ENCODE measurements around the gene PREP. TPM values are rescaled to one million over a fixed set of nuclear protein-coding genes. Genes with fewer than 3 reads are reported as not detected.

Gene PREP
- total and polyA plus RNA-seq, 12 donors: 11.7 to 37.1 (median 17.7) TPM

DNA sequence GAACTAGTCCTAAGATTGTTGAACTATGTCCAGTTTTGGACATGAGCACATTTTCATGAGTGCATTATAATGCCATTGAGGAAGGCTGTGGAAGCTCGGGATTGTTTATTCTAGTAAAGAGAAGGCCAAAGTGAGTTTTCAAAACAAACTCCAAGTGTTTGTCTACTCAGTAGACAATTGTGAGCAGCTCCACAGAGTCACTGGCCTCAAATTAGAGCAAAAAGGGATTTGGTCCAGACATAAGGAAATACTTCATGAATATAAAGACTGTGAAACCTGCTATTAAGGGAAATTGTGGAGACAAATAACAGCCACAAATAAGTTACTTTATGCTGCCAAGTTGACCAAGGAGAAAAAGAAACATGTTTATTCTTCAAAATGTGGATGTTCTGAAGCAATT, 42.6 kb upstream of the PREP start:
- Histone ChIP-seq H3K36me3 (replicated peaks in 1 of 2) (no peaks in the 10 kb centered on the region), H3K4me1 (replicated peaks in 1 of 2) (no peaks in the 10 kb centered on the region), H3K9me3 (replicated peaks in 1 of 3) (no peaks in the 10 kb centered on the region), H3K4me3 (no peak overlapping the region), H3K27ac (no peak overlapping the region), H3K27me3 (no peaks in the 10 kb centered on the region)
- no peak for TF ChIP-seq POLR2A (IDR thresholded peaks at IDR 0.05)
- TF ChIP-seq, protein P1, sequence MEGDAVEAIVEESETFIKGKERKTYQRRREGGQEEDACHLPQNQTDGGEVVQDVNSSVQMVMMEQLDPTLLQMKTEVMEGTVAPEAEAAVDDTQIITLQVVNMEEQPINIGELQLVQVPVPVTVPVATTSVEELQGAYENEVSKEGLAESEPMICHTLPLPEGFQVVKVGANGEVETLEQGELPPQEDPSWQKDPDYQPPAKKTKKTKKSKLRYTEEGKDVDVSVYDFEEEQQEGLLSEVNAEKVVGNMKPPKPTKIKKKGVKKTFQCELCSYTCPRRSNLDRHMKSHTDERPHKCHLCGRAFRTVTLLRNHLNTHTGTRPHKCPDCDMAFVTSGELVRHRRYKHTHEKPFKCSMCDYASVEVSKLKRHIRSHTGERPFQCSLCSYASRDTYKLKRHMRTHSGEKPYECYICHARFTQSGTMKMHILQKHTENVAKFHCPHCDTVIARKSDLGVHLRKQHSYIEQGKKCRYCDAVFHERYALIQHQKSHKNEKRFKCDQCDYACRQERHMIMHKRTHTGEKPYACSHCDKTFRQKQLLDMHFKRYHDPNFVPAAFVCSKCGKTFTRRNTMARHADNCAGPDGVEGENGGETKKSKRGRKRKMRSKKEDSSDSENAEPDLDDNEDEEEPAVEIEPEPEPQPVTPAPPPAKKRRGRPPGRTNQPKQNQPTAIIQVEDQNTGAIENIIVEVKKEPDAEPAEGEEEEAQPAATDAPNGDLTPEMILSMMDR (IDR thresholded peaks at IDR 0.05): no peak
- WGBS, 4 donors: 54 to 65% (median 55%) methylated on average over 1 of the region's 1 CpG
- DNase-seq: no peak
- intact Hi-C loops (cut with DNase I): no loop called here

DNA sequence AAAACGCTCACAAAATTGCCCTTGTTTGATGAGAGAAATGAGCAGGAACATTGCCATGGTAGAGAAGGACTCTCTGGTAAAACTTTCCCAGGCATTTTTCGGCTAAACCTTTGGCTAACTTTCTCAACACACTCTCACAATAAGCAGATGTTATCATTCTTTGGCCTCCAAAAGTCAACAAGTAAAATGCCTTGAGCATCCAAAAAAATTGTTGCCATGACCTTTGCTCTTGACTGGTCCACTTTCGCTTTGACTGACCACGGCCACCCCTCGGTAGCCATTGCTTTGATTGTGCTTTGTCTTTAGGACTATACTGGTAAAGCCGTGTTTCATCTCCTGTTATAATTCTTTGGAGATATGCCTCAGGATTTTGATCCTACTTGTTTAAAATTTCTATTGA, 41.1 kb upstream of the PREP start:
- DNase-seq: no peak
- Histone ChIP-seq H3K36me3 (replicated peaks in 1 of 2) (no peaks in the 10 kb centered on the region), H3K27ac (no peak overlapping the region), H3K4me1 (replicated peaks in 1 of 2) (no peaks in the 10 kb centered on the region), H3K9me3 (replicated peaks in 1 of 3) (no peaks in the 10 kb centered on the region), H3K4me3 (no peak overlapping the region), H3K27me3 (no peaks in the 10 kb centered on the region)
- intact Hi-C loops (cut with DNase I): no loop called here
- WGBS, 4 donors: 80 to 88% (median 84%) methylated on average over 6 of the region's 6 CpGs
- TF ChIP-seq, protein P1 (IDR thresholded peaks at IDR 0.05): no peak
- TF ChIP-seq POLR2A (IDR thresholded peaks at IDR 0.05): no peak

DNA sequence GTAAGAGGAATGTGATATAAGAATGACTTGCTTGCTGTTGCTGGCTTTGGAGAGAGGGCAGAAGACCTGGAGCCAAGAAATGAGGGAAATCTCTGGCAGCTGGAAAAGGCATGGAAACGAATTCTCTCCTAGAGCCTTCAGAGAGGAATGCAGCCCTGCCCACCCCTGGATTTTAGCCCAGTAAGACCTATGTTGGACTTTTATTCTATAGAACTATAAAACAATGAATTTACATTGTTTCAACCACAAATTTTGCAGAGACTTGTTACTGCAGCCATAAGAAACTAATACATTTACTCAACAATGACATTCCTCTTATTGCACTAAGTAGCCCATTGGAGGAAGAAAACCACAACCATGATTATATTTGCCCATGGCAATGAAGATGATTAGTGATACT, 39.5 kb upstream of the PREP start:
- no peaks in the 10 kb centered on the region for H3K27me3 ChIP-seq
- DNase-seq: no peak
- no peak overlapping the region for H3K27ac ChIP-seq
- no peaks in the 10 kb centered on the region for H3K4me1 ChIP-seq (replicated peaks in 1 of 2)
- TF ChIP-seq, protein P1 (IDR thresholded peaks at IDR 0.05): no peak
- TF ChIP-seq POLR2A (IDR thresholded peaks at IDR 0.05): no peak
- WGBS, 4 donors: 47 to 83% (median 72%) methylated on average over 1 of the region's 1 CpG
- intact Hi-C loops (cut with DNase I): no loop called here
- H3K4me3 ChIP-seq: no peak overlapping the region
- no peaks in the 10 kb centered on the region for H3K36me3 ChIP-seq (replicated peaks in 1 of 2)
- no peaks in the 10 kb centered on the region for H3K9me3 ChIP-seq (replicated peaks in 1 of 3)

DNA sequence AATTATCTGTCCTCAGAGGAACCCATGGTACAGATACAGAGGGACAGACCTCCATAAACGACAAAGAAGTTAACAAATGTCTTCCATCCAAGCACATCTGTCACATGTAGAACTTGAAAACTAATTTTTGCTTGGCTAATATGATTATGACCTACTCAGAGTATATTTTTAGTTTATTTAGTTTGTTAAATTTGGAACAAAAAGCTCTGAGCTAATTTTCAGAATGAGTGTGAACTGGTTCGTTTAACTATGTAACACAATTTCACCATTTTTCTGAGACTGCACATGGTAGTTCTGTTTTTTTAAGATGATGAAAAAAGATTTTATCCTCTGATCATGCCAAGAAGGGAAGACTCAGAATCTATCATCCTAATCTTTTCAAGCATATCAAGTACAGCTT, 34.4 kb upstream of the PREP start:
- no peaks in the 10 kb centered on the region for H3K4me1 ChIP-seq (replicated peaks in 1 of 2)
- DNase-seq: no peak
- no peaks in the 10 kb centered on the region for H3K36me3 ChIP-seq (replicated peaks in 1 of 2)
- TF ChIP-seq POLR2A (IDR thresholded peaks at IDR 0.05): no peak
- TF ChIP-seq, protein P1 (IDR thresholded peaks at IDR 0.05): no peak
- no peak overlapping the region for H3K4me3 ChIP-seq
- WGBS, 4 donors: 47 to 71% (median 63%) methylated on average over 2 of the region's 2 CpGs
- H3K27ac ChIP-seq: no peak overlapping the region
- H3K9me3 ChIP-seq (replicated peaks in 1 of 3): no peaks in the 10 kb centered on the region
- intact Hi-C loops (cut with DNase I): no loop called here
- no peaks in the 10 kb centered on the region for H3K27me3 ChIP-seq
